Mesodermal cell (in vitro differentiated cells): ENCODE data around the gene RPS2.

Experiments
- H3K27ac ChIP-seq: 2 replicates; pipeline ENCODE4 v1.7.0; 2013; ENCODE audit warnings: mild to moderate bottlenecking, low read depth, low read length, moderate library complexity; ENCODE audit not compliant: severe bottlenecking
- H3K36me3 ChIP-seq: 2 replicates; pipeline ENCODE4 v1.7.1; 2013; ENCODE audit warnings: mild to moderate bottlenecking, low read length, moderate library complexity; ENCODE audit not compliant: control insufficient read depth, insufficient read depth
- H3K4me1 ChIP-seq: one replicate; pipeline ENCODE4 v1.7.1; 2013; ENCODE audit warnings: mild to moderate bottlenecking, low read length; ENCODE audit not compliant: insufficient read depth, control insufficient read depth, poor library complexity, severe bottlenecking
- H3K4me3 ChIP-seq: 2 replicates; pipeline ENCODE4 v1.7.0; 2013; ENCODE audit warnings: low read length, control low read depth, mild to moderate bottlenecking; ENCODE audit not compliant: insufficient read depth, poor library complexity, severe bottlenecking; ENCODE audit errors: extremely low read depth
- H3K9me3 ChIP-seq: 2 replicates; pipeline ENCODE4 v1.7.1; 2013; ENCODE audit warnings: mild to moderate bottlenecking, low read length, moderate library complexity; ENCODE audit not compliant: control insufficient read depth
- WGBS, 2 experiments: methylation state at CpG; one replicate each; pipeline ENCODE4 v1.1.5; 2013; ENCODE audit warnings: missing lambda C conversion rate in 2 of 2; ENCODE audit not compliant: insufficient coverage in 2 of 2; 5-methylcytosine and 5-hydroxymethylcytosine counted together

Gene RPS2

DNA sequence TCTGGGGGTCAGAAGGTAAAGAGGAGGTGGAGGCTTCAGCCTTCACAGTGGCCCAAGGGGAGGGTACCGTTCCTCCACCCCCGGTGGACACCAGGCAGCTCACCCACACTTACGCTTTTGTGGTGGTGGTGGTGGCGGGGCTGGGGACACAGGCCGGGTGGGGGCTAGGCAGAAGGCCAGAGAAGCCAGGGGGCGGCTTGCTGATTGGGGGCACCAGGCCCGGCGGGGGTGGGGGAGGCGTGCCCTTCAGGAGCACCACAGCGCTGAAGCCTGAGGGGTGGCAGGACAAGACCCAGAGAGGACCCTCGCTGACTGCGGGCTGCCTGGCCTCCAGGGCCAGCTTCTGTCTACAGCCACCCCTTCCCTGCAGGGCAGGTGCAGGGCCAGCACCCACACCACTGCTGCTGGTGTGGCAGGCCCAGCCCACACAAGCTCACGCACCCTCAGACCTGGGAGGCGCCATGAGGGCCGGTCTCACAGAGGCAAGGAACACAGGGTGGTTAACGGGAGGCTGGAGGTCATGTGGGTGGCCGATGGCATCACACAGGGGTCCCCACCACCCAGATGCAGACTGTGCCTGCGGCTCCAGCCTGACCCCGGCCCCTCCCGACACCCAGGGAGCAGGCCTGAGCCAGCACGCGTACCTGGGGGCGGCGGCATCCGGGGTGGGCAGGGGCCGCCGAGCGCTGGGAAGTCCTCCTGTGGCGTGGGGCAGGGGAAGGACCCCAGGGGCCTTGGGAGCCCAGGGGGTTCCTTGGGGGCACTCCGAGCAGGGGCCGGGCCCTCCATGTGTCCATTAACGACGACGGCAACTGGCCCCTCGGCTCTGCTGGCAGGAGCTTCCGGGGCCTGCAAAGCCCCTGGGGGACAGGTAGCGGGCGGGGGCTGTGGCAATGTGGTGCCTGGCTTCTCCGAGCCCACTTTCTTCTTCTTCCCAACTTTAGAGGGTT is 34.5 kb upstream of the RPS2 start:
- no peak overlapping the region for H3K27ac ChIP-seq
- WGBS, 2 experiments, result 93 to 97% methylated on average over 32 to 36 of the region's 39 CpGs
- peaks cover 5% of the 10 kb centered on the region for H3K4me1 ChIP-seq
- H3K4me3 ChIP-seq, result no peak overlapping the region
- H3K9me3 ChIP-seq, result no peaks in the 10 kb centered on the region
- peaks cover 73% of the 10 kb centered on the region for H3K36me3 ChIP-seq

- Histone ChIP-seq H3K4me1 (peaks cover 5% of the 10 kb centered on the region), H3K27ac (no peak overlapping the region), H3K9me3 (no peaks in the 10 kb centered on the region), H3K4me3 (no peak overlapping the region), H3K36me3 (peaks cover 70% of the 10 kb centered on the region)
- WGBS, 2 experiments, result 98 to 99% methylated on average over 18 to 27 of the region's 27 CpGs
Measured at GRCh38 chr16:1998360-1998835, 33.8 kb upstream of the RPS2 start.

- Histone ChIP-seq H3K4me1 (peaks cover 5% of the 10 kb centered on the region), H3K36me3 (peaks cover 64% of the 10 kb centered on the region), H3K4me3 (no peak overlapping the region), H3K27ac (no peak overlapping the region), H3K9me3 (no peaks in the 10 kb centered on the region)
- 96 to 98% methylated on average over 20 to 25 of the region's 26 CpGs for WGBS, 2 experiments
Measured at GRCh38 chr16:1997494-1998359, 33.1 kb upstream of the RPS2 start.

- H3K9me3 ChIP-seq, result no peaks in the 10 kb centered on the region
- H3K4me1 ChIP-seq, result peaks cover 11% of the 10 kb centered on the region
- H3K4me3 ChIP-seq, result no peak overlapping the region
- peaks cover 24% of the 10 kb centered on the region for H3K36me3 ChIP-seq
- 100% methylated on average over 1 of the region's 2 CpGs for WGBS, 2 experiments
- no peak overlapping the region for H3K27ac ChIP-seq
Measured at GRCh38 chr16:1993731-1994131, 29.1 kb upstream of the RPS2 start.

- 86 to 90% methylated on average over 37 to 47 of the region's 50 CpGs for WGBS, 2 experiments
- Histone ChIP-seq H3K4me3 (no peak overlapping the region), H3K27ac (no peak overlapping the region), H3K9me3 (no peaks in the 10 kb centered on the region), H3K36me3 (peaks cover 16% of the 10 kb centered on the region), H3K4me1 (peaks cover 8% of the 10 kb centered on the region)
Measured at GRCh38 chr16:1992704-1993317, 28.2 kb upstream of the RPS2 start.

DNA sequence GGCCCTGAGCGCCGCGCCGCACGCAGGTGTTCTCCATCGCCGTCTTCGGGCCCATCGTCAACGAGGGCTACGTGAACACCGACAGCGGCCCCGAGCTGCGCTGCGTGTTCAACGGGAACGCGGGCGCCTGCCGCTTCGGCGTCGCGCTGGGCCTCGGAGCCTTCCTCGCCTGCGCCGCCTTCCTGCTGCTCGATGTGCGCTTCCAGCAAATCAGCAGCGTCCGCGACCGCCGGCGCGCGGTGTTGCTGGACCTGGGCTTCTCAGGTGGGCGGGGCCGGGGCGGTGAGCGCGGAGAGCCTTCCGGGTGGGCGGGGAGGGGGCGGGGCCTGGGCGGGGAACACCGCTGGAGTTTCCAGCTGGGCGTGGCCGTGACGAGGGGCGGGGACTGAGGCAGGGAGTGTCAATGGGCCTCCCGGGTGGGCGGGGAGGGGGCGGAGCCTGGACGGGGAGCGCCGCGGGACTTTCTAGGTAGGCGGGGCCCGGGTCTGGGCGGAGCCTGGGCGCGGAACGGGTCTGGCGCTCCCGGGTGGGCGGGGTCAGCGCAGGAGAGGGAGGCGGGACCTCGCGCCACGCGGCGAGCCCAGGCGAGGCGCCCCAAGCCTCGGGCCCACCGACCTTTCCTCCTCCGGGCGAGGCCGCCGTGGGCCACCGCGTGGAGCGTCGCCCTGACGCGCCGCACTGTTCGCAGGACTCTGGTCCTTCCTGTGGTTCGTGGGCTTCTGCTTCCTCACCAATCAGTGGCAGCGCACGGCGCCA is 27.5 kb upstream of the RPS2 start:
- no peak overlapping the region for H3K27ac ChIP-seq
- H3K36me3 ChIP-seq, result peaks cover 11% of the 10 kb centered on the region
- H3K4me1 ChIP-seq, result peaks cover 7% of the 10 kb centered on the region
- peak overlapping the region; percentile 3 for H3K4me3 ChIP-seq
- no peaks in the 10 kb centered on the region for H3K9me3 ChIP-seq
- 19 to 27% methylated on average over 58 to 70 of the region's 96 CpGs for WGBS, 2 experiments

- peaks cover 11% of the 10 kb centered on the region for H3K36me3 ChIP-seq
- H3K9me3 ChIP-seq, result no peaks in the 10 kb centered on the region
- WGBS, 2 experiments, result 26 to 40% methylated on average over 14 to 22 of the region's 22 CpGs
- H3K27ac ChIP-seq, result no peak overlapping the region
- peaks cover 7% of the 10 kb centered on the region for H3K4me1 ChIP-seq
- H3K4me3 ChIP-seq, result peak overlapping the region; percentile 3
Measured at GRCh38 chr16:1991588-1991947, 26.9 kb upstream of the RPS2 start.

DNA sequence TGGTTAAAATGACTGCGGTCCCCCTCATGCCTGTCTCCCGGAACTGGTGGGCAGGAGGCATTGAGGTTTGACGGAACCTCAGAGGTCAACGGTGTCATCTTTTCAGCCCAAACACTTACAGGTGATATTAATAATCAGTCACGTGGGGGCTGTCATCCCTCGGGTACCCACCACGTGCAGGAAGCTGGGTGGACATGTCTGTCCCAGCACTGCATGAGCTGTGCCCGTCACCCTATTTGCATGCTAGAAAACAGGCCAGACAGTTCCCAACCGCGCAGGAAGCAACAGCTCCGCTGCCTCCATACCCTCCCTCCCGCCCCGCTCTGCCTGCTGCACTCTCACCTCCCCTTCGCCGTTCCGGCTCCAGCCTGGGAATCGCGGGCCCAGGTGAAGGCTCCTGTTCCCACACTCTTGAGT is 26.5 kb upstream of the RPS2 start:
- no peaks in the 10 kb centered on the region for H3K9me3 ChIP-seq
- H3K4me1 ChIP-seq, result peaks cover 7% of the 10 kb centered on the region
- H3K4me3 ChIP-seq, result no peak overlapping the region
- WGBS, 2 experiments, result 15 to 22% methylated on average over 14 to 18 of the region's 18 CpGs
- no peak overlapping the region for H3K27ac ChIP-seq
- H3K36me3 ChIP-seq, result peaks cover 14% of the 10 kb centered on the region

DNA sequence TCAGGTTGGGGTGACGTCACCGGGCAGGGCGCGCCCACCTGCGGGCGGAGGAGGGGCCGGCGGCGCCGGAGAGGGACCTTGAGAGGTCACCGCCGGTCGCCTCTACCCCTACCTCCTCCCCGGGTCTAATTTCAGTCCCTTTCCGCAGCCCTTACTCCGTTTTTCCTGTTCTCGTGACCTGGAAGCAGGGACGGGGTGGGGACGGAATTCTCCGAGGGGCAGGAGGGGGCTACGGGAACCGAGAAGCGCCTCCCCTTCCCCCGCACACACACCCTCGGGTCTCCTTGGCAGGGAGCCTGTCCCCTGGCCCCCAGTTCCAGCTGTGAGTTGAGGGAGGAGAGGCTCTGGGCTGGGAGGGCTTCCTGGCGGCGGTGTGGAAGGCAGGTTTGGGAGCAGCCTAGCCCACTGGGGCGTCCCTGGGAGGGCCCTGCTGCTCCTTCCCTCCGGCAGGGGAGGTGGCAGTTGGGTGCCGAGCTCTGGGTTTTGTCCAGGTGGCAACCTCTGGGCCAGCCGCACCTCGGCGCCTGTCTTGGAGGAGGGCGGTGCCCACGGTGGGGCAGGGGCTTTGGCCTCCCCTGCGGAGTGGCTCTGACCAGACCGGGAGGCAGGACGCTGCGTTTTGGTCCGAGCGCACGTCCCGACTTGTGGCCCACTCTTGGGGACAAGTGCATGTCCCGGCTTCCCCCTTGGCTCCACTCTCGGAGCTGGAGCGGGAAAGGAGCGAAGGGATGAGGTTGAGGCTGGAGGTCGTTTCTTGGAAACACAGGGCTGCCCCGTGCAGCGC is 25.9 kb upstream of the RPS2 start:
- 3 to 4% methylated on average over 29 to 37 of the region's 50 CpGs for WGBS, 2 experiments
- Histone ChIP-seq H3K36me3 (peaks cover 20% of the 10 kb centered on the region), H3K9me3 (no peaks in the 10 kb centered on the region), H3K27ac (no peak overlapping the region), H3K4me1 (peaks cover 8% of the 10 kb centered on the region), H3K4me3 (peak overlapping the region; percentile 27)
